ENCODE measurements around the gene TUBGCP2. TPM values are rescaled to one million over a fixed set of nuclear protein-coding genes. Genes with fewer than 3 reads are reported as not detected.

TUBGCP2 gene
- total and polyA plus RNA-seq, 2 experiments from 2014 or later = 52.3 to 70.2 TPM

GRCh38 chr10:133274751-133275683, 33.7 kb downstream of the TUBGCP2 start:
- DNase-seq (ENCODE audit: low read depth in 1 of 2, low spot score in 1 of 2) = peak in 1 of 2 donors; percentile 44
- no peak for TF ChIP-seq CTCF (IDR thresholded peaks at IDR 0.05; ENCODE audit: low read depth, low read length)
- peaks cover 9% of the 10 kb centered on the region for H3K27me3 ChIP-seq
- H3K27ac ChIP-seq = no peak overlapping the region
- peaks cover 35% of the 10 kb centered on the region for H3K4me1 ChIP-seq (ENCODE audit: low read depth)
- H3K4me3 ChIP-seq = no peak overlapping the region
- H3K9me3 ChIP-seq (ENCODE audit: low read depth) = no peaks in the 10 kb centered on the region
- H3K36me3 ChIP-seq = no peaks in the 10 kb centered on the region

GRCh38 chr10:133273534-133274143, 35.0 kb downstream of the TUBGCP2 start:
- TF ChIP-seq CTCF (IDR thresholded peaks at IDR 0.05; ENCODE audit: low read depth, low read length) = no peak
- Histone ChIP-seq H3K27me3 (peaks cover 9% of the 10 kb centered on the region), H3K27ac (no peak overlapping the region), H3K9me3 (ENCODE audit: low read depth) (no peaks in the 10 kb centered on the region), H3K4me1 (ENCODE audit: low read depth) (peaks cover 31% of the 10 kb centered on the region), H3K4me3 (no peak overlapping the region), H3K36me3 (no peaks in the 10 kb centered on the region)
- no peak for DNase-seq (ENCODE audit: low read depth in 1 of 2, low spot score in 1 of 2)

- peaks cover 24% of the 10 kb centered on the region for H3K4me1 ChIP-seq (ENCODE audit: low read depth)
- H3K9me3 ChIP-seq (ENCODE audit: low read depth) = no peaks in the 10 kb centered on the region
- no peak for DNase-seq (ENCODE audit: low read depth in 1 of 2, low spot score in 1 of 2)
- no peak overlapping the region for H3K27ac ChIP-seq
- peaks cover 9% of the 10 kb centered on the region for H3K27me3 ChIP-seq
- no peak overlapping the region for H3K4me3 ChIP-seq
- H3K36me3 ChIP-seq = no peaks in the 10 kb centered on the region
- no peak for TF ChIP-seq CTCF (IDR thresholded peaks at IDR 0.05; ENCODE audit: low read depth, low read length)
Observed at GRCh38 chr10:133272964-133273420, 35.7 kb downstream of the TUBGCP2 start.

DNA sequence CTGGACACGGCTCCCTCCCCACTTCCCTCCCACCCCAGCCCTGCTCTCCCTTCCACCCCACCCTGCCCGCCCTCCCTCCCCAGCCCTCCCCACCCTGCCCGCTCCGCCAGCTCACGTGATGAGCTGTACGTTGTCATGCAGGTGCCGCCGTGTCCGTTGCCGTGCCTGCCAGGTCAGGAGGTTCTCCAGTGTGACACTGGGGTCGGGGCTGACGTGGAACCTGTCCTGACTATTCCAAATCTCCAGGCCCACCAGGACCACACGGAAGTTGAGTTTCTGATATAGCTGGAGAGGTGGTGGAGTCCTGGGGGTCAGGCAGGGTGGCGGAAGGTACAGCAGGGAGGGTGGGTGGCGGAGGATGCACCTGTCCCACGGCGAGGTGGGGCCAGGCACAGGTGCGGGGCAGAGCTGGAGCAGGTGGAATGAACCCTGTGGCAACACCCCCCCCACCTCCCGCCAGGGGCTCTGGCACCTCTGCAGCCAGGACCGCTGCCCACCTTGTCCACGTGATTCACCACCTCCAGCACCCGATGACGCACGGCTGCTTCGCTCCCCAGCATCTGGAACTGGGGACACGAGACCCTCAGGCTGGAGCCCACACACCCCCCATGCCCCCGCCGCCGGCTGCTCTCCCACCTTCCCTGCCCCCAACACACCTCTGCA, 36.2 kb downstream of the TUBGCP2 start:
- peaks cover 9% of the 10 kb centered on the region for H3K27me3 ChIP-seq
- H3K9me3 ChIP-seq (ENCODE audit: low read depth) = no peaks in the 10 kb centered on the region
- H3K4me1 ChIP-seq (ENCODE audit: low read depth) = peaks cover 24% of the 10 kb centered on the region
- no peak overlapping the region for H3K4me3 ChIP-seq
- TF ChIP-seq CTCF (IDR thresholded peaks at IDR 0.05; ENCODE audit: low read depth, low read length) = no peak
- no peak for DNase-seq (ENCODE audit: low read depth in 1 of 2, low spot score in 1 of 2)
- no peaks in the 10 kb centered on the region for H3K36me3 ChIP-seq
- H3K27ac ChIP-seq = no peak overlapping the region

GRCh38 chr10:133271521-133272300, 37.0 kb downstream of the TUBGCP2 start:
- no peak for DNase-seq (ENCODE audit: low read depth in 1 of 2, low spot score in 1 of 2)
- H3K27ac ChIP-seq = no peak overlapping the region
- H3K36me3 ChIP-seq = no peaks in the 10 kb centered on the region
- H3K9me3 ChIP-seq (ENCODE audit: low read depth) = no peaks in the 10 kb centered on the region
- peaks cover 9% of the 10 kb centered on the region for H3K27me3 ChIP-seq
- H3K4me1 ChIP-seq (ENCODE audit: low read depth) = peaks cover 21% of the 10 kb centered on the region
- no peak overlapping the region for H3K4me3 ChIP-seq
- TF ChIP-seq CTCF (IDR thresholded peaks at IDR 0.05; ENCODE audit: low read depth, low read length) = no peak

Data from cardiac muscle cell (in vitro differentiated cells and primary cell).